Measurements from ENCODE around the gene ARHGAP31. TPM values are rescaled to one million over a fixed set of nuclear protein-coding genes. Genes with fewer than 3 reads are reported as not detected.

Gene ARHGAP31
- total RNA-seq, 1 experiment from 2014 or later, result 10.5 TPM

- DNase-seq (ENCODE audit: low read depth), result no peak
Measured at GRCh38 chr3:119436977-119437376, 142.8 kb downstream of the ARHGAP31 start.

DNA sequence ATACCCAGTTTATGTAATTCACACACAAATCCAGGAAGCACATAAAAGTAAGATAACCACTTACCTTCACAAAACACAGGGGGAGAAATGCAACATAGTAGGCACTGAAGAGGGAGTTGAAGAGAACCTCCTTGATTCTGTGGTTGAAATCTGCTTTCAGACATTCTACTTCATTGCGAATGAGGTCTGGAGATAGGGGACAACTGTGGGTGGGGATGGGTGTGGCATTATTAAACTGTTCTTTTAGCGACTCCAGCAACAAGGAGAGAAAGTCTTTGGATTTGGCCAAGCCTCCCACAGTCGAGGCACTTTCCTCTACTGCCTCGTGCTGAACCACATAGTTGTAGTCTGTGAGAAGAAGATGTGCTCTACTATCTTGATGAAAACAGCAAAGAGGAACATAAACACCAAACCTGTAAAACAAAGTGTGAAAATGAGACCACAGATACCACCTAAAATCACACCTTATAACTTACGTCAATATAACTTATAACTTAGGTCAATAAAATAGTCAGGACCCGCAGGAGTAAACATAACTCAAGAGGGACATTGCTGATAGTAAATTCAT lies 143.6 kb downstream of the ARHGAP31 start:
- no peak for DNase-seq (ENCODE audit: low read depth)

DNA sequence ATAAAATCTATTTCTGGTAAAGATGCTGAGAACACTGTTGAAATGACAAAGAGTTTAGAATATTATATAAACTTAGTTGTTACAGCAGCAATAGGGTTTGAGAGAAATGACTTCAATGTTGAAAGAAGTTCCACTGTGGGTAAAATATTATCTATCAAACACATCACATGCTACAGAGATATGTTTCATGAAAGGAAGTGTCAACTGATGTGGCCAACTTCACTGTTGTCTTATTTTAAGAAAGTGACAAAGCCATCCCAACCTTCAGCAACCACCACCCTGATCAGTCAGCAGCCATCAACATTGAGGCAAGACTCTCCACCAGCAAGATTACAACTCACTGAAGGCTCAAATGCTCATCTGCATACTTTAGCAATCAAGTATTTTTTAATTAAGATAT lies 149.0 kb downstream of the ARHGAP31 start:
- no peak for DNase-seq (ENCODE audit: low read depth)

GRCh38 chr3:119444590-119444989 lies 150.4 kb downstream of the ARHGAP31 start:
- DNase-seq (ENCODE audit: low read depth), result no peak

- no peak for DNase-seq (ENCODE audit: low read depth)
Measured at GRCh38 chr3:119453822-119454221, 159.6 kb downstream of the ARHGAP31 start.

GRCh38 chr3:119456469-119456868 lies 162.3 kb downstream of the ARHGAP31 start:
- no peak for DNase-seq (ENCODE audit: low read depth)

GRCh38 chr3:119457246-119457645 lies 163.1 kb downstream of the ARHGAP31 start:
- no peak for DNase-seq (ENCODE audit: low read depth)

DNA sequence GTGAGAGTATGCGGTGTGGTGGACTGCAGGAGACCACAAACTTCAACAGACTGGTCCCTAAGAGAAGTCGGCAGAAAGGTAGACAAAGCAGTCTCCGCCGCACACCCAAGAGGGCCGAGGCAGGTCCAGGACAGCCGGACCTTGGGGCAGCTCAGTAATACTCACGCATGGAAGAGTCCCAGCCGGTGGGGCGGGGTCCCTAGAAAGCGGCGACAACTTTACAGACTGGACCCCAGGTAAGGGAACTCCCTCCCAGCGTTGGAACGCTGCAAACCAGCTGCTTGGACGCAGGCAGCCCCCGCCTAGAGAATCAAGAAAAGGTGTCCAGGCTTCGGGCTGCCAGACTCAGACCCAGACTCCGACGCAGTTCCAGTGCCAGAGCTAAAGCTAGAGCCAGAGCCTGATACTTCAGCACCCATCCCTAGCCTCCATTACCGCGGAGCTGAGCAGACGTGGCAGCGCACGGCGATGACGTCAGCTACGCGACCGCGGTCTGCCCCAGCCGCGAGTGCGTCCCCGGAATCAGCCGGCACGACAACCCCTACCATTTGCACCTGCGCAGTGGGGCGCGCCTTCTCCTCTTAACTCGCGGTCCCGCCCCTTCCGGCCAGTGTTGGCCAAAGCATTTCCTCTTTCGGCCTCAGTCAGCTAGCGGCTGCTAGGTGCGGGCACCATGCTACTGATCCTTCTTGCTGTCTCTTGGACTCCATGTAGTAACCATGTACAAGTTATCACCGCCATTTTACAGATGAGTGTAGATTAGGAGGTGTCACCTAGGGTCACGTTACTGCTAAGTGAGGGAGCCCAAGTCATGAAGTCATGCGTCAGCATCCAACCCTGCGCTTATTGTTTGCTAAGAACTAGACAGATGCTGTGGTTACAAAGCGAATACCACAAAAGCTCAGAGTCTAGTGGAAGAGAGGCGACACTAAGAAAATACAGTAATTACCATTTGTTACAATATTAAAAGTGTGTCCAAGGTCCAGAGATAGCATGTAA lies 169.3 kb downstream of the ARHGAP31 start, which contains the start of gene TMEM39A:
TSS of gene TMEM39A (minus strand) at position 445 of the 999 bp plus-strand sequence. CDS start 1,541 bp downstream, outside the sequence.
- peak; percentile 99 for DNase-seq (ENCODE audit: low read depth)

- no peak for DNase-seq (ENCODE audit: low read depth)
Measured at GRCh38 chr3:119468041-119468440, 173.9 kb downstream of the ARHGAP31 start.

- peak; percentile 48 for DNase-seq (ENCODE audit: low read depth)
Measured at GRCh38 chr3:119469418-119470189, 175.4 kb downstream of the ARHGAP31 start.

Other genes with a start within 250 kb of the ARHGAP31 start
- not detected in 2 replicates for gene TEX55, start 148.2 kb upstream of the ARHGAP31 start, total RNA-seq (2014; rRNA removed; shearing (Covaris generic))
- 0.12 TPM in 1 of 2 replicates, not detected in the other for gene UPK1B, start 120.8 kb upstream of the ARHGAP31 start, total RNA-seq (2014; rRNA removed; shearing (Covaris generic))
- gene B4GALT4, start 53.5 kb upstream of the ARHGAP31 start, total RNA-seq (2014; rRNA removed; shearing (Covaris generic)), result 27.4 and 33.2 TPM in 2 replicates
- gene TMEM39A, start 169.2 kb downstream of the ARHGAP31 start, total RNA-seq (2014; rRNA removed; shearing (Covaris generic)), result 80.8 and 112 TPM in 2 replicates
- gene POGLUT1, start 174.6 kb downstream of the ARHGAP31 start, total RNA-seq (2014; rRNA removed; shearing (Covaris generic)), result 15.6 and 21.4 TPM in 2 replicates
- gene TIMMDC1, start 204.2 kb downstream of the ARHGAP31 start, total RNA-seq (2014; rRNA removed; shearing (Covaris generic)), result 94.8 and 141 TPM in 2 replicates

Data from M059J (cell line).